HepG2 (cell line): ENCODE data around the gene NDST1. TPM values are rescaled to one million over a fixed set of nuclear protein-coding genes. Genes with fewer than 3 reads are reported as not detected.
A peak's percentile ranks its signal among the peaks of the same experiment; 100 is the strongest.

Experiments
- ATAC-seq: fragments of 200-7000 bp; cut with Tn5 transposase; 3 replicates; pipeline ENCODE4 v1.9.1; 2020; ENCODE audit warnings: mild to moderate bottlenecking, moderate library complexity
- BruUV-seq: library from RNA; stranded (reverse); fragments of 400-500 nt; replicated peaks from 2 replicates; lab custom pipeline; 2021; lab: Mats Ljungman, UMichigan
- CTCF ChIA-PET: fragments of 300-600 bp; formaldehyde crosslinking; extraction: SDS; loops from one replicate; lab custom pipeline; 2021; ENCODE audit warnings: low total read pairs, inconsistent platforms, low intra/inter-chr PET ratio; lab: Yijun Ruan, JAX
- POLR2A ChIA-PET: fragments of 350-600 bp; sonication (Branson Sonifier 250); formaldehyde crosslinking; loops from one replicate; lab custom pipeline; 2020; ENCODE audit warnings: antibody characterized with exemption, inconsistent platforms; lab: Yijun Ruan, JAX
- DNase-seq: peaks from one replicate; pipeline ENCODE4 v3.0.0-alpha.2; 2015; ENCODE audit warnings: low spot score
- FAIRE-seq: peaks from 3 replicates; lab custom pipeline; 2011; peaks lifted over from hg19 to GRCh38; lab: Jason Lieb, UNC
- H2AFZ ChIP-seq: one replicate; pipeline ENCODE4 v1.6.1; 2011; ENCODE audit warnings: low read length, inconsistent platforms
- H3K27ac ChIP-seq: fragments of 300-600 bp; 3 replicates; pipeline ENCODE4 v1.8.0; 2011; ENCODE audit warnings: mixed run types, mild to moderate bottlenecking, mixed read lengths, low read length, inconsistent platforms; ENCODE audit not compliant: insufficient read depth; ENCODE audit errors: extremely low read length
- H3K27me3 ChIP-seq, 2 experiments: fragments of 200-600 bp in 1 of 2; 2 replicates in 1 of 2; 3 replicates in 1 of 2; pipeline versions ENCODE4 v1.6.0 to v1.8.0; 2011; ENCODE audit warnings: low read length in 2 of 2, mild to moderate bottlenecking in 2 of 2, moderate library complexity in 2 of 2, inconsistent platforms in 1 of 2; ENCODE audit not compliant: insufficient read depth in 2 of 2, control insufficient read depth in 1 of 2
- H3K36me3 ChIP-seq, 2 experiments: fragments of 200-600 bp in 1 of 2; replicated peaks in 1 of 2; 2 replicates in 1 of 2; 3 replicates in 1 of 2; pipeline versions ENCODE4 v1.5.1 to v1.8.0; 2011; ENCODE audit warnings: low read length in 2 of 2, inconsistent platforms in 1 of 2; ENCODE audit not compliant: insufficient read depth in 2 of 2, control insufficient read depth in 1 of 2
- H3K4me1 ChIP-seq: 2 replicates; pipeline ENCODE4 v1.5.1; 2012; ENCODE audit warnings: low read length, inconsistent platforms; ENCODE audit not compliant: insufficient read depth
- H3K4me2 ChIP-seq: 2 replicates; pipeline ENCODE4 v1.6.0; 2011; ENCODE audit warnings: low read depth, low read length, inconsistent platforms
- H3K4me3 ChIP-seq, 3 experiments: fragments of 200-600 bp in 1 of 3; sonication (generic), shearing (Covaris generic) in 1 of 3; replicated peaks in 1 of 3; 2 replicates each; pipeline ENCODE4 v1.5.1; 2011 to 2016; ENCODE audit warnings: low read length in 3 of 3, inconsistent platforms in 2 of 3, low read depth in 2 of 3, mild to moderate bottlenecking in 2 of 3, control low read depth in 1 of 3, mixed read lengths in 1 of 3; ENCODE audit not compliant: insufficient read depth in 1 of 3
- H3K79me2 ChIP-seq: one replicate; pipeline ENCODE4 v1.6.1; 2011; ENCODE audit warnings: low read length, inconsistent platforms; ENCODE audit not compliant: insufficient read depth
- H3K9ac ChIP-seq: 2 replicates; pipeline ENCODE4 v1.6.0; 2011; ENCODE audit warnings: mild to moderate bottlenecking, low read depth, low read length, inconsistent platforms; ENCODE audit not compliant: insufficient read depth
- H3K9me3 ChIP-seq: 2 replicates; pipeline ENCODE4 v1.5.1; 2012; ENCODE audit warnings: mild to moderate bottlenecking, low read length
- H4K20me1 ChIP-seq: 2 replicates; pipeline ENCODE4 v1.6.0; 2011; ENCODE audit warnings: inconsistent platforms, mild to moderate bottlenecking, low read length, moderate library complexity; ENCODE audit not compliant: insufficient read depth
- FOSL1 ChIP-seq: sonication (generic); formaldehyde crosslinking; IDR thresholded peaks from 2 replicates; pipeline ENCODE4 v1.9.0; 2021; ENCODE audit warnings: missing genetic modification reagents, borderline replicate concordance
- PHF21A ChIP-seq: sonication (generic); formaldehyde crosslinking; IDR thresholded peaks from 2 replicates; pipeline ENCODE4 v1.5.0; 2020; ENCODE audit warnings: mild to moderate bottlenecking, missing genetic modification reagents
- RAD21 ChIP-seq: fragments of 450-650 bp; formaldehyde crosslinking; IDR thresholded peaks from 2 replicates; pipeline ENCODE4 v1.5.0; 2020; ENCODE audit warnings: mild to moderate bottlenecking
- SRF ChIP-seq: IDR thresholded peaks from 2 replicates; pipeline ENCODE4 v1.6.1; 2011; ENCODE audit warnings: mild to moderate bottlenecking, low read depth, low read length, moderate library complexity
- SRY ChIP-seq: sonication (generic); formaldehyde crosslinking; IDR thresholded peaks from 2 replicates; pipeline ENCODE4 v1.8.0; 2022; ENCODE audit warnings: mild to moderate bottlenecking, missing genetic modification reagents
- THAP9 ChIP-seq: sonication (generic); formaldehyde crosslinking; IDR thresholded peaks from 2 replicates; pipeline ENCODE4; 2020; ENCODE audit warnings: missing genetic modification reagents, mild to moderate bottlenecking, borderline replicate concordance
- ZNF121 ChIP-seq: sonication (generic); formaldehyde crosslinking; IDR thresholded peaks from 2 replicates; pipeline ENCODE4 v1.5.0; 2020; ENCODE audit warnings: mild to moderate bottlenecking, missing genetic modification reagents
- ZNF256 ChIP-seq: sonication (generic); formaldehyde crosslinking; conservative IDR thresholded peaks from 2 replicates; pipeline ENCODE4 v1.4.0; 2020; ENCODE audit warnings: missing genetic modification reagents
- ZNF605 ChIP-seq: sonication (generic); formaldehyde crosslinking; IDR thresholded peaks from 2 replicates; pipeline ENCODE4 v1.8.0; 2022; ENCODE audit warnings: mild to moderate bottlenecking, missing genetic modification reagents
- ZNF629 ChIP-seq: sonication (generic); formaldehyde crosslinking; conservative IDR thresholded peaks from 2 replicates; pipeline ENCODE4 v1.5.0; 2020; ENCODE audit warnings: missing genetic modification reagents
- ZNF790 ChIP-seq: sonication (generic); formaldehyde crosslinking; IDR thresholded peaks from 2 replicates; pipeline ENCODE4 v1.8.0; 2022; ENCODE audit warnings: missing genetic modification reagents, mild to moderate bottlenecking, borderline replicate concordance
- WGBS: methylation state at CpG from one replicate; pipeline ENCODE4 v1.1.6; 2017; ENCODE audit warnings: low lambda C conversion rate; 5-methylcytosine and 5-hydroxymethylcytosine counted together
- in situ Hi-C: cut with HindIII; loops from 2 replicates; pipeline ENCODE4 v1.10.0; 2017; ENCODE audit warnings: low pct_unique_long_range_greater_than_20kb; ENCODE audit not compliant: extremely low pct_ligation_motif_present
- intact Hi-C: fragments of 100-400 bp; cut with micrococcal nuclease; formaldehyde crosslinking; loops from one replicate; pipeline ENCODE4 v1.10.0; 2022; ENCODE audit not compliant: unreplicated experiment
- polyA plus RNA-seq, 8 experiments: library from polyadenylated mRNA; depleted of rRNA in 3 of 8; stranded (reverse) in 7 of 8; unstranded in 1 of 8; fragments of >200 nt; fragmentation: Illumina TruSeq in 4 of 8; extraction: Trizol in 4 of 8; gene quantifications; 2 replicates each; pipeline versions ENCODE4 v1.2.1 to v1.2.3, GENCODE V29; 2011 to 2016; ENCODE audit warnings: low read depth in 4 of 8, missing spikeins in 1 of 8, mixed read lengths in 1 of 8; ENCODE audit not compliant: insufficient read depth in 1 of 8
- total RNA-seq, 5 experiments: library from RNA; depleted of rRNA; stranded (reverse); fragments of >200 nt; fragmentation: Illumina TruSeq; extraction: Trizol; gene quantifications; 2 replicates each; pipeline ENCODE4 v1.2.3, GENCODE V29; 2016; ENCODE audit warnings: low read depth in 1 of 5
- TF ChIP-seq, protein P1 (sequence below): sonication (generic); formaldehyde crosslinking; IDR thresholded peaks from 2 replicates; pipeline ENCODE4 v1.4.0; 2020; ENCODE audit warnings: low read depth, mild to moderate bottlenecking, missing genetic modification reagents
- TF ChIP-seq, protein P2 (sequence below): sonication (generic); formaldehyde crosslinking; IDR thresholded peaks from 2 replicates; pipeline ENCODE4 v1.4.0; 2020; ENCODE audit warnings: missing genetic modification reagents

The NDST1 gene
- total and polyA plus RNA-seq, 2 of the 13 experiments (the other 11 are each of a cell fraction or from before 2014, with no cell fraction given): 23.8 to 26.2 TPM

- Histone ChIP-seq H3K27ac (no peak overlapping the region), H3K9ac (no peak overlapping the region), H3K4me2 (no peak overlapping the region), H3K9me3 (no peaks in the 10 kb centered on the region), H3K4me1 (peaks cover 59% of the 10 kb centered on the region)
- in situ Hi-C loops (no loop called here), intact Hi-C loops (no loop called here)
- ATAC-seq: no peak
- BruUV-seq: no TSS peak
- CTCF ChIA-PET: no interaction called here
- TF ChIP-seq ZNF256 (CRISPR knock-in tag): no peak
- no peak for TF ChIP-seq FOSL1 (CRISPR knock-in tag)
- TF ChIP-seq, protein P1, sequence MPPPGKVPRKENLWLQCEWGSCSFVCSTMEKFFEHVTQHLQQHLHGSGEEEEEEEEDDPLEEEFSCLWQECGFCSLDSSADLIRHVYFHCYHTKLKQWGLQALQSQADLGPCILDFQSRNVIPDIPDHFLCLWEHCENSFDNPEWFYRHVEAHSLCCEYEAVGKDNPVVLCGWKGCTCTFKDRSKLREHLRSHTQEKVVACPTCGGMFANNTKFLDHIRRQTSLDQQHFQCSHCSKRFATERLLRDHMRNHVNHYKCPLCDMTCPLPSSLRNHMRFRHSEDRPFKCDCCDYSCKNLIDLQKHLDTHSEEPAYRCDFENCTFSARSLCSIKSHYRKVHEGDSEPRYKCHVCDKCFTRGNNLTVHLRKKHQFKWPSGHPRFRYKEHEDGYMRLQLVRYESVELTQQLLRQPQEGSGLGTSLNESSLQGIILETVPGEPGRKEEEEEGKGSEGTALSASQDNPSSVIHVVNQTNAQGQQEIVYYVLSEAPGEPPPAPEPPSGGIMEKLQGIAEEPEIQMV: no peak
- TF ChIP-seq ZNF629 (CRISPR knock-in tag): 0 out of 2 replicates have a peak, but pooled peaks have one; percentile 12
- TF ChIP-seq, all 625 proteins: peak for 1
- 100% methylated on average over 2 of the region's 2 CpGs for WGBS
- Histone ChIP-seq H2AFZ (no peak overlapping the region), H3K4me3 (no peak overlapping the region), H3K79me2 (peaks cover 74% of the 10 kb centered on the region), H3K36me3 (peaks cover 1 to 38% of the 10 kb centered on the region in 2 experiments; a peak in 3 of 5 replicates), H4K20me1 (peaks cover 54% of the 10 kb centered on the region), H3K27me3 (no peaks in the 10 kb centered on the region; a peak in 1 of 5 replicates)
- no peak for FAIRE-seq
- DNase-seq: no peak
- POLR2A ChIA-PET: interaction anchor here (1.1 to 2.3 kb wide), 4 partner anchors 14 to 52 kb away, joined by 5 to 8 read pairs (median 6); no protein-coding TSS in a partner anchor
Measured at GRCh38 chr5:150490296-150490669, 17.6 kb upstream of the NDST1 start.

DNA sequence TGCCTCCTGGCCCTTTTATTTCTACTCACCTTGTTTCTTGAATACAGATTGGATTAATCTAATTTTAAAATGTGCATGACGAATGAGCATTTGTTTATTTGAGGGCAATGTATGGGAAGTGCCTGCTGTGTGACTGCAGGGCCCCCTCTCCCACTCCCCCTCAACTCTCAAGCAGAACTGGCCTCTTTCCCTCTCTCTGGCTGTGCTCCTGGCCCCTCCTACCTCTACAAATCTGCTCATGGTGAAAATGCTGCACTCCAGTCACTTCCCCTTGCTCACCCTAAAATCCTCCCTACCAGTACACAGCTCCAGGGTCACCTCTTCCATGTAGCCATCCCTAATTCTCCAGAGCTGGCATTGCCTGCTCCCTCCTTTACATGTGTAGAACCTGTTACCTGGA is 17.2 kb upstream of the NDST1 start:
- ChIA-PET POLR2A (interaction anchor here (2.3 kb wide), 1 partner anchor 19 kb away, joined by 8 read pairs; no protein-coding TSS in a partner anchor), CTCF (no interaction called here)
- Histone ChIP-seq H3K4me2 (no peak overlapping the region), H3K4me3 (no peak overlapping the region), H3K9ac (no peak overlapping the region), H2AFZ (no peak overlapping the region), H3K4me1 (peaks cover 62% of the 10 kb centered on the region), H3K27ac (no peak overlapping the region), H3K27me3 (no peaks in the 10 kb centered on the region; a peak in 1 of 5 replicates), H4K20me1 (peaks cover 54% of the 10 kb centered on the region), H3K9me3 (no peaks in the 10 kb centered on the region), H3K36me3 (peaks cover 3 to 41% of the 10 kb centered on the region in 2 experiments; a peak in 3 of 5 replicates), H3K79me2 (peaks cover 76% of the 10 kb centered on the region)
- FAIRE-seq: no peak
- WGBS: 86% methylated on average over 1 of the region's 1 CpG
- in situ Hi-C loops: no loop called here
- intact Hi-C loops: no loop called here
- no peak for ATAC-seq
- no TSS peak for BruUV-seq
- no peak for DNase-seq
- no peak for TF ChIP-seq SRF
- TF ChIP-seq ZNF121: no peak
- no peak for TF ChIP-seq PHF21A (CRISPR knock-in tag)
- no peak for TF ChIP-seq ZNF605 (CRISPR knock-in tag)
- no peak for TF ChIP-seq THAP9 (CRISPR knock-in tag)
- TF ChIP-seq, protein P2, sequence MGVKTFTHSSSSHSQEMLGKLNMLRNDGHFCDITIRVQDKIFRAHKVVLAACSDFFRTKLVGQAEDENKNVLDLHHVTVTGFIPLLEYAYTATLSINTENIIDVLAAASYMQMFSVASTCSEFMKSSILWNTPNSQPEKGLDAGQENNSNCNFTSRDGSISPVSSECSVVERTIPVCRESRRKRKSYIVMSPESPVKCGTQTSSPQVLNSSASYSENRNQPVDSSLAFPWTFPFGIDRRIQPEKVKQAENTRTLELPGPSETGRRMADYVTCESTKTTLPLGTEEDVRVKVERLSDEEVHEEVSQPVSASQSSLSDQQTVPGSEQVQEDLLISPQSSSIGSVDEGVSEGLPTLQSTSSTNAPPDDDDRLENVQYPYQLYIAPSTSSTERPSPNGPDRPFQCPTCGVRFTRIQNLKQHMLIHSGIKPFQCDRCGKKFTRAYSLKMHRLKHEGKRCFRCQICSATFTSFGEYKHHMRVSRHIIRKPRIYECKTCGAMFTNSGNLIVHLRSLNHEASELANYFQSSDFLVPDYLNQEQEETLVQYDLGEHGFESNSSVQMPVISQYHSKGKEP (CRISPR knock-in tag): no peak
- TF ChIP-seq RAD21 (CRISPR knock-in tag): no peak
- TF ChIP-seq SRY (CRISPR knock-in tag): no peak
- no peak for TF ChIP-seq ZNF790 (CRISPR knock-in tag)
